ENCODE data around the gene LHFPL6.

DNA sequence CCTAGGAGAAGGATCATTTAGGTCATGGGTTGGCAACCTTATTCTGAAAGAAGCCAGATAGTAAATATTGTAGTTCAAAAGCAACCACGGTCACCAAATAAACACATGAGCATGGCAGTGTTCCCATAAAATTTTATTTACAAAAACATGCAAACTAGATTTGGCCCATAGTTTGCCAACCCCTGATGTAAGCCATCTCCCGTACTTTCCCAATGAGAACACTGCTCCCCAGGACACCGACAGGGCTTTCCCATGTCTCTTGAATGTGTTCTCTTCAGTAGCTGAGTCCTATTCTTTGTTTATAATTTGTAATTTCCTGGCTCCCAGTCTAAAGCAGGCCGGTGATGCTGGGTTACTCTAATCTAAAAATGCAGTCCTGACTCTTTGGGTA lies 239.6 kb downstream of the LHFPL6 start:
- TF ChIP-seq, protein P1, sequence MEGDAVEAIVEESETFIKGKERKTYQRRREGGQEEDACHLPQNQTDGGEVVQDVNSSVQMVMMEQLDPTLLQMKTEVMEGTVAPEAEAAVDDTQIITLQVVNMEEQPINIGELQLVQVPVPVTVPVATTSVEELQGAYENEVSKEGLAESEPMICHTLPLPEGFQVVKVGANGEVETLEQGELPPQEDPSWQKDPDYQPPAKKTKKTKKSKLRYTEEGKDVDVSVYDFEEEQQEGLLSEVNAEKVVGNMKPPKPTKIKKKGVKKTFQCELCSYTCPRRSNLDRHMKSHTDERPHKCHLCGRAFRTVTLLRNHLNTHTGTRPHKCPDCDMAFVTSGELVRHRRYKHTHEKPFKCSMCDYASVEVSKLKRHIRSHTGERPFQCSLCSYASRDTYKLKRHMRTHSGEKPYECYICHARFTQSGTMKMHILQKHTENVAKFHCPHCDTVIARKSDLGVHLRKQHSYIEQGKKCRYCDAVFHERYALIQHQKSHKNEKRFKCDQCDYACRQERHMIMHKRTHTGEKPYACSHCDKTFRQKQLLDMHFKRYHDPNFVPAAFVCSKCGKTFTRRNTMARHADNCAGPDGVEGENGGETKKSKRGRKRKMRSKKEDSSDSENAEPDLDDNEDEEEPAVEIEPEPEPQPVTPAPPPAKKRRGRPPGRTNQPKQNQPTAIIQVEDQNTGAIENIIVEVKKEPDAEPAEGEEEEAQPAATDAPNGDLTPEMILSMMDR (IDR thresholded peaks at IDR 0.05): no peak
- no peak for TF ChIP-seq POLR2A (IDR thresholded peaks at IDR 0.05)
